Kidney capillary endothelial cell (primary cell): Measurements from ENCODE around the gene ZNF766.
A peak's percentile ranks its signal among the peaks of the same experiment; 100 is the strongest.
"Not testable (repeated sequence)": the region's sequence is repeated elsewhere in the genome, so short reads cannot be mapped to it uniquely, and the experiment has no call there.

Source experiments
- DNase-seq: peaks from one replicate; pipeline ENCODE4 v3.0.0-alpha.2; 2018; ENCODE audit warnings: low spot score

Gene ZNF766

GRCh38 chr19:52275988-52276387, 6.6 kb downstream of the ZNF766 start:
- DNase-seq, result no peak

GRCh38 chr19:52277471-52277870, 8.1 kb downstream of the ZNF766 start:
- DNase-seq, result no peak

GRCh38 chr19:52286256-52286655, 16.9 kb downstream of the ZNF766 start:
- no peak for DNase-seq

GRCh38 chr19:52291781-52292180, 22.4 kb downstream of the ZNF766 start:
- no peak for DNase-seq

GRCh38 chr19:52292946-52293345, 23.6 kb downstream of the ZNF766 start:
- not testable (repeated sequence) for DNase-seq

GRCh38 chr19:52296400-52296772, 27.0 kb downstream of the ZNF766 start:
- no peak for DNase-seq

- peak; percentile 80 for DNase-seq
Observed at GRCh38 chr19:52296773-52297600, 27.6 kb downstream of the ZNF766 start, which contains the start of gene ZNF480. ZNF480 (plus strand) TSS chr19:52297169; CDS start chr19:52300413, 3,244 bp downstream.

- no peak for DNase-seq
Observed at GRCh38 chr19:52297601-52298364, 28.4 kb downstream of the ZNF766 start.

- DNase-seq, result no peak
Observed at GRCh38 chr19:52307275-52307674, 37.9 kb downstream of the ZNF766 start.

GRCh38 chr19:52322429-52322828, 53.0 kb downstream of the ZNF766 start:
- DNase-seq, result no peak

GRCh38 chr19:52331757-52332156, 62.4 kb downstream of the ZNF766 start:
- no peak for DNase-seq

- DNase-seq, result no peak
Observed at GRCh38 chr19:52335768-52336116, 66.4 kb downstream of the ZNF766 start.

- peak; percentile 78 for DNase-seq
Observed at GRCh38 chr19:52336117-52336790, 66.9 kb downstream of the ZNF766 start, which contains the start of gene ZNF610. ZNF610 (plus strand) TSS chr19:52336243; CDS start chr19:52349173, 12,930 bp downstream.

- DNase-seq, result no peak
Observed at GRCh38 chr19:52336791-52337381, 67.5 kb downstream of the ZNF766 start.

GRCh38 chr19:52339022-52339421, 69.6 kb downstream of the ZNF766 start:
- not testable (repeated sequence) for DNase-seq

- peak; percentile 14 for DNase-seq
Observed at GRCh38 chr19:52343548-52343947, 74.2 kb downstream of the ZNF766 start.

GRCh38 chr19:52345162-52345561, 75.8 kb downstream of the ZNF766 start:
- no peak for DNase-seq
